ENCODE data around the gene UST.
"Not testable (repeated sequence)": the region's sequence is repeated elsewhere in the genome, so short reads cannot be mapped to it uniquely, and the experiment has no call there.

The UST gene

GRCh38 chr6:148954934-148955333 lies 208.1 kb downstream of the UST start:
- Histone ChIP-seq H3K36me3 (ENCODE audit: control insufficient read depth, insufficient read depth, low read length) (no peaks in the 10 kb centered on the region), H3K4me2 (ENCODE audit: low read length) (no peak overlapping the region), H3K23ac (ENCODE audit: low read length) (no peak overlapping the region), H3K79me1 (ENCODE audit: low read length) (peaks cover 3% of the 10 kb centered on the region), H4K8ac (ENCODE audit: low read depth, low read length) (no peak overlapping the region), H3K27me3 (ENCODE audit: insufficient read depth, low read length, poor library complexity) (no peaks in the 10 kb centered on the region), H3K18ac (ENCODE audit: low read length) (no peak overlapping the region), H3K56ac (ENCODE audit: low read length) (no peak overlapping the region), H3K4me3 (ENCODE audit: low read length) (no peak overlapping the region), H4K5ac (ENCODE audit: low read length) (no peak overlapping the region), H3K9ac (ENCODE audit: low read length) (no peak overlapping the region), H2BK5ac (ENCODE audit: low read length) (no peak overlapping the region), H2BK120ac (ENCODE audit: low read depth, low read length) (no peak overlapping the region), H2AK5ac (ENCODE audit: low read length) (no peak overlapping the region), H3K4ac (ENCODE audit: low read depth, low read length) (no peak overlapping the region), H2BK15ac (replicated peaks; ENCODE audit: low read depth) (no peak overlapping the region), H3K27ac (ENCODE audit: low read depth, low read length) (no peak overlapping the region), H3K4me1 (ENCODE audit: control insufficient read depth, low read depth, low read length) (no peaks in the 10 kb centered on the region), H3K79me2 (ENCODE audit: control insufficient read depth, insufficient read depth, low read length) (no peaks in the 10 kb centered on the region)
- DNase-seq: peak; percentile 23
- no CpG with 5 or more reads among the region's 3 CpGs for WGBS (ENCODE audit: extremely low coverage, insufficient coverage, low lambda C conversion rate)

- Histone ChIP-seq H3K79me1 (ENCODE audit: low read length) (peaks cover 3% of the 10 kb centered on the region), H3K18ac (ENCODE audit: low read length) (no peak overlapping the region), H3K56ac (ENCODE audit: low read length) (no peak overlapping the region), H2BK5ac (ENCODE audit: low read length) (no peak overlapping the region), H4K5ac (ENCODE audit: low read length) (no peak overlapping the region), H3K27ac (ENCODE audit: low read depth, low read length) (no peak overlapping the region), H3K23ac (ENCODE audit: low read length) (no peak overlapping the region), H3K4me2 (ENCODE audit: low read length) (no peak overlapping the region), H3K9ac (ENCODE audit: low read length) (no peak overlapping the region), H3K79me2 (ENCODE audit: control insufficient read depth, insufficient read depth, low read length) (no peaks in the 10 kb centered on the region), H2AK5ac (ENCODE audit: low read length) (no peak overlapping the region), H3K4ac (ENCODE audit: low read depth, low read length) (no peak overlapping the region), H3K36me3 (ENCODE audit: control insufficient read depth, insufficient read depth, low read length) (no peaks in the 10 kb centered on the region), H2BK15ac (replicated peaks; ENCODE audit: low read depth) (no peak overlapping the region), H2BK120ac (ENCODE audit: low read depth, low read length) (no peak overlapping the region), H4K8ac (ENCODE audit: low read depth, low read length) (no peak overlapping the region), H3K27me3 (ENCODE audit: insufficient read depth, low read length, poor library complexity) (no peaks in the 10 kb centered on the region), H3K4me1 (ENCODE audit: control insufficient read depth, low read depth, low read length) (no peaks in the 10 kb centered on the region), H3K4me3 (ENCODE audit: low read length) (no peak overlapping the region)
- WGBS (ENCODE audit: extremely low coverage, insufficient coverage, low lambda C conversion rate): no CpG with 5 or more reads among the region's 3 CpGs
- DNase-seq: no peak
These were observed 208.6 kb downstream of the UST start for GRCh38 chr6:148955441-148955840.

GRCh38 chr6:148956163-148956562 lies 209.3 kb downstream of the UST start:
- DNase-seq; H3K9ac ChIP-seq (ENCODE audit: low read length); H3K79me2 ChIP-seq (ENCODE audit: control insufficient read depth, insufficient read depth, low read length); H3K18ac ChIP-seq (ENCODE audit: low read length); H4K8ac ChIP-seq (ENCODE audit: low read depth, low read length); H2BK120ac ChIP-seq (ENCODE audit: low read depth, low read length); H3K36me3 ChIP-seq (ENCODE audit: control insufficient read depth, insufficient read depth, low read length); H3K56ac ChIP-seq (ENCODE audit: low read length); H3K27ac ChIP-seq (ENCODE audit: low read depth, low read length); H3K79me1 ChIP-seq (ENCODE audit: low read length); H2AK5ac ChIP-seq (ENCODE audit: low read length); H3K4me2 ChIP-seq (ENCODE audit: low read length); H3K23ac ChIP-seq (ENCODE audit: low read length); H4K5ac ChIP-seq (ENCODE audit: low read length); H2BK5ac ChIP-seq (ENCODE audit: low read length); H2BK15ac ChIP-seq (replicated peaks; ENCODE audit: low read depth); H3K4me3 ChIP-seq (ENCODE audit: low read length); H3K27me3 ChIP-seq (ENCODE audit: insufficient read depth, low read length, poor library complexity); H3K4ac ChIP-seq (ENCODE audit: low read depth, low read length); H3K4me1 ChIP-seq (ENCODE audit: control insufficient read depth, low read depth, low read length): not testable (repeated sequence)
- no CpG with 5 or more reads among the region's 7 CpGs for WGBS (ENCODE audit: extremely low coverage, insufficient coverage, low lambda C conversion rate)

- DNase-seq: no peak
- H3K4me2 ChIP-seq (ENCODE audit: low read length): no peak overlapping the region
- no peak overlapping the region for H3K56ac ChIP-seq (ENCODE audit: low read length)
- no peak overlapping the region for H2BK120ac ChIP-seq (ENCODE audit: low read depth, low read length)
- H2AK5ac ChIP-seq (ENCODE audit: low read length): no peak overlapping the region
- no peak overlapping the region for H3K4me3 ChIP-seq (ENCODE audit: low read length)
- H3K4me1 ChIP-seq (ENCODE audit: control insufficient read depth, low read depth, low read length): no peaks in the 10 kb centered on the region
- no peaks in the 10 kb centered on the region for H3K79me2 ChIP-seq (ENCODE audit: control insufficient read depth, insufficient read depth, low read length)
- no peak overlapping the region for H3K18ac ChIP-seq (ENCODE audit: low read length)
- H3K27ac ChIP-seq (ENCODE audit: low read depth, low read length): no peak overlapping the region
- WGBS (ENCODE audit: extremely low coverage, insufficient coverage, low lambda C conversion rate): no CpG with 5 or more reads among the region's 5 CpGs
- H3K79me1 ChIP-seq (ENCODE audit: low read length): no peaks in the 10 kb centered on the region
- no peak overlapping the region for H2BK5ac ChIP-seq (ENCODE audit: low read length)
- H2BK15ac ChIP-seq (replicated peaks; ENCODE audit: low read depth): no peak overlapping the region
- H4K5ac ChIP-seq (ENCODE audit: low read length): no peak overlapping the region
- H3K23ac ChIP-seq (ENCODE audit: low read length): no peak overlapping the region
- no peak overlapping the region for H3K4ac ChIP-seq (ENCODE audit: low read depth, low read length)
- H3K36me3 ChIP-seq (ENCODE audit: control insufficient read depth, insufficient read depth, low read length): no peaks in the 10 kb centered on the region
- H3K27me3 ChIP-seq (ENCODE audit: insufficient read depth, low read length, poor library complexity): no peaks in the 10 kb centered on the region
- H4K8ac ChIP-seq (ENCODE audit: low read depth, low read length): no peak overlapping the region
- H3K9ac ChIP-seq (ENCODE audit: low read length): no peak overlapping the region
These were observed 210.9 kb downstream of the UST start for GRCh38 chr6:148957752-148958151.

GRCh38 chr6:148959008-148959407 lies 212.2 kb downstream of the UST start:
- no peak for DNase-seq
- H3K23ac ChIP-seq (ENCODE audit: low read length): no peak overlapping the region
- no peak overlapping the region for H3K56ac ChIP-seq (ENCODE audit: low read length)
- H2BK120ac ChIP-seq (ENCODE audit: low read depth, low read length): no peak overlapping the region
- no peak overlapping the region for H3K27ac ChIP-seq (ENCODE audit: low read depth, low read length)
- no peak overlapping the region for H4K8ac ChIP-seq (ENCODE audit: low read depth, low read length)
- H3K27me3 ChIP-seq (ENCODE audit: insufficient read depth, low read length, poor library complexity): no peaks in the 10 kb centered on the region
- H2AK5ac ChIP-seq (ENCODE audit: low read length): no peak overlapping the region
- no peaks in the 10 kb centered on the region for H3K79me2 ChIP-seq (ENCODE audit: control insufficient read depth, insufficient read depth, low read length)
- no peaks in the 10 kb centered on the region for H3K79me1 ChIP-seq (ENCODE audit: low read length)
- H3K4me2 ChIP-seq (ENCODE audit: low read length): no peak overlapping the region
- no peak overlapping the region for H3K4me3 ChIP-seq (ENCODE audit: low read length)
- no peak overlapping the region for H4K5ac ChIP-seq (ENCODE audit: low read length)
- no peak overlapping the region for H3K9ac ChIP-seq (ENCODE audit: low read length)
- no peak overlapping the region for H3K18ac ChIP-seq (ENCODE audit: low read length)
- no peak overlapping the region for H2BK15ac ChIP-seq (replicated peaks; ENCODE audit: low read depth)
- no peaks in the 10 kb centered on the region for H3K4me1 ChIP-seq (ENCODE audit: control insufficient read depth, low read depth, low read length)
- H2BK5ac ChIP-seq (ENCODE audit: low read length): no peak overlapping the region
- no CpG with 5 or more reads among the region's 3 CpGs for WGBS (ENCODE audit: extremely low coverage, insufficient coverage, low lambda C conversion rate)
- no peaks in the 10 kb centered on the region for H3K36me3 ChIP-seq (ENCODE audit: control insufficient read depth, insufficient read depth, low read length)
- no peak overlapping the region for H3K4ac ChIP-seq (ENCODE audit: low read depth, low read length)

- Histone ChIP-seq H3K18ac (ENCODE audit: low read length) (no peak overlapping the region), H3K27me3 (ENCODE audit: insufficient read depth, low read length, poor library complexity) (no peaks in the 10 kb centered on the region), H3K79me2 (ENCODE audit: control insufficient read depth, insufficient read depth, low read length) (no peaks in the 10 kb centered on the region), H3K4me1 (ENCODE audit: control insufficient read depth, low read depth, low read length) (no peaks in the 10 kb centered on the region), H4K8ac (ENCODE audit: low read depth, low read length) (no peak overlapping the region), H3K9ac (ENCODE audit: low read length) (no peak overlapping the region), H4K5ac (ENCODE audit: low read length) (no peak overlapping the region), H3K27ac (ENCODE audit: low read depth, low read length) (no peak overlapping the region), H3K56ac (ENCODE audit: low read length) (no peak overlapping the region), H2BK15ac (replicated peaks; ENCODE audit: low read depth) (no peak overlapping the region), H2BK5ac (ENCODE audit: low read length) (no peak overlapping the region), H2AK5ac (ENCODE audit: low read length) (no peak overlapping the region), H3K4ac (ENCODE audit: low read depth, low read length) (no peak overlapping the region), H3K79me1 (ENCODE audit: low read length) (no peaks in the 10 kb centered on the region), H3K4me3 (ENCODE audit: low read length) (no peak overlapping the region), H3K4me2 (ENCODE audit: low read length) (no peak overlapping the region), H3K23ac (ENCODE audit: low read length) (no peak overlapping the region), H3K36me3 (ENCODE audit: control insufficient read depth, insufficient read depth, low read length) (no peaks in the 10 kb centered on the region), H2BK120ac (ENCODE audit: low read depth, low read length) (no peak overlapping the region)
- no CpG with 5 or more reads among the region's 4 CpGs for WGBS (ENCODE audit: extremely low coverage, insufficient coverage, low lambda C conversion rate)
- DNase-seq: no peak
These were observed 212.7 kb downstream of the UST start for GRCh38 chr6:148959501-148959900.

All from mesendoderm (in vitro differentiated cells).